GM23338 (cell line): ENCODE results near the gene LRRC3B. TPM values are rescaled to one million over a fixed set of nuclear protein-coding genes. Genes with fewer than 3 reads are reported as not detected.

Experiments used
- ATAC-seq: fragments of 200-7000 bp; cut with Tn5 transposase; 3 replicates; pipeline ENCODE4 v1.9.1; 2020
- DNase-seq: peaks from one replicate; pipeline ENCODE4 v3.0.0-alpha.2; 2015; ENCODE audit warnings: low spot score
- H2AFZ ChIP-seq: fragments of 200-600 bp; sonication (generic); 2 replicates; pipeline ENCODE4 v1.8.0; 2016; ENCODE audit warnings: antibody characterized with exemption, mild to moderate bottlenecking, moderate library complexity
- H3F3A ChIP-seq: fragments of 200-600 bp; sonication (generic); replicated peaks from 2 replicates; pipeline ENCODE4 v1.8.0; 2017; ENCODE audit warnings: antibody characterized with exemption, mixed run types, low read depth
- H3K27ac ChIP-seq: fragments of 200-600 bp; sonication (generic); 2 replicates; pipeline ENCODE4 v1.6.1; 2016; ENCODE audit warnings: low read depth
- H3K27me3 ChIP-seq: fragments of 200-600 bp; sonication (generic); 2 replicates; pipeline ENCODE4 v1.8.0; 2016; ENCODE audit warnings: mild to moderate bottlenecking, mixed run types, moderate library complexity; ENCODE audit not compliant: insufficient read depth
- H3K36me3 ChIP-seq: fragments of 200-600 bp; sonication (generic); 2 replicates; pipeline ENCODE4 v1.8.0; 2016; ENCODE audit warnings: mild to moderate bottlenecking; ENCODE audit not compliant: insufficient read depth
- H3K4me1 ChIP-seq: fragments of 200-600 bp; sonication (generic); 2 replicates; pipeline ENCODE4 v1.8.0; 2016; ENCODE audit warnings: mild to moderate bottlenecking, moderate library complexity; ENCODE audit not compliant: insufficient read depth
- H3K4me2 ChIP-seq: fragments of 200-600 bp; sonication (generic); 2 replicates; pipeline ENCODE4 v1.7.1; 2017; ENCODE audit warnings: mixed run types
- H3K4me3 ChIP-seq: fragments of 200-600 bp; sonication (generic); 2 replicates; pipeline ENCODE4 v1.6.1; 2016; ENCODE audit warnings: mixed run types
- H3K79me2 ChIP-seq: fragments of 200-600 bp; sonication (generic); replicated peaks from 2 replicates; pipeline ENCODE4 v1.8.0; 2017; ENCODE audit warnings: mild to moderate bottlenecking; ENCODE audit not compliant: insufficient read depth
- H3K9me2 ChIP-seq: fragments of 200-600 bp; sonication (generic); 2 replicates; pipeline ENCODE4 v1.8.0; 2017; ENCODE audit not compliant: insufficient read depth
- H4K20me1 ChIP-seq: fragments of 200-600 bp; sonication (generic); replicated peaks from 2 replicates; pipeline ENCODE4 v1.8.0; 2017; ENCODE audit warnings: mild to moderate bottlenecking; ENCODE audit not compliant: insufficient read depth
- H3K27ac Mint-ChIP-seq: 2 replicates; pipeline ENCODE4 v1.8.0; 2020; ENCODE audit warnings: inconsistent platforms, mild to moderate bottlenecking, moderate library complexity, mixed read lengths
- H3K27me3 Mint-ChIP-seq: 3 replicates; pipeline ENCODE4 v1.8.0; 2022; ENCODE audit warnings: low read depth, mild to moderate bottlenecking, moderate library complexity, mixed read lengths, inconsistent platforms; ENCODE audit not compliant: insufficient read depth, poor library complexity
- H3K36me3 Mint-ChIP-seq: 3 replicates; pipeline ENCODE4 v1.8.0; 2021; ENCODE audit warnings: low read depth, mild to moderate bottlenecking, inconsistent platforms, moderate library complexity, mixed read lengths
- H3K4me1 Mint-ChIP-seq: 3 replicates; pipeline ENCODE4 v1.8.0; 2020; ENCODE audit warnings: mild to moderate bottlenecking, inconsistent platforms, mixed read lengths
- H3K4me3 Mint-ChIP-seq: 3 replicates; pipeline ENCODE4 v1.8.0; 2021; ENCODE audit warnings: moderate library complexity, mild to moderate bottlenecking, inconsistent platforms, mixed read lengths
- H3K9me3 Mint-ChIP-seq: 3 replicates; pipeline ENCODE4 v1.8.0; 2020; ENCODE audit warnings: moderate library complexity, mild to moderate bottlenecking, inconsistent platforms, mixed read lengths
- CREB1 ChIP-seq: fragments of 250-450 bp; sonication (Bioruptor Pico); IDR thresholded peaks from 2 replicates; pipeline ENCODE4 v1.5.0; 2020; ENCODE audit warnings: low read depth, mild to moderate bottlenecking, moderate library complexity
- EZH2 ChIP-seq: fragments of 200-600 bp; sonication (generic); IDR thresholded peaks from one replicate; pipeline ENCODE4 v1.8.0; 2017; ENCODE audit warnings: antibody characterized with exemption, mild to moderate bottlenecking, low read depth; ENCODE audit not compliant: unreplicated experiment
- EZH2phosphoT487 ChIP-seq: fragments of 200-600 bp; sonication (generic); IDR thresholded peaks from one replicate; pipeline ENCODE4 v1.8.1; 2018; ENCODE audit warnings: antibody characterized with exemption; ENCODE audit not compliant: unreplicated experiment
- JUNB ChIP-seq: IDR thresholded peaks from one replicate; pipeline ENCODE4 v1.6.1; 2016; ENCODE audit warnings: antibody characterized with exemption; ENCODE audit not compliant: unreplicated experiment
- NANOG ChIP-seq: IDR thresholded peaks from 2 replicates; pipeline ENCODE4 v1.6.1; 2016; ENCODE audit warnings: antibody characterized with exemption, borderline replicate concordance
- POLR2AphosphoS5 ChIP-seq: IDR thresholded peaks from 2 replicates; pipeline ENCODE4 v1.6.1; 2016; ENCODE audit warnings: antibody characterized with exemption, low read depth
- STAT1 ChIP-seq: IDR thresholded peaks from one replicate; pipeline ENCODE4 v1.6.1; 2016; ENCODE audit warnings: antibody characterized with exemption; ENCODE audit not compliant: unreplicated experiment
- ZNF331 ChIP-seq: fragments of 250-450 bp; sonication (Bioruptor Pico); IDR thresholded peaks from 2 replicates; pipeline ENCODE4 v1.5.0; 2020; ENCODE audit warnings: low read depth, mild to moderate bottlenecking, moderate library complexity
- polyA plus RNA-seq: library from polyadenylated mRNA; unstranded; fragments of >200 nt; fragmentation: Nextera tagmentation; extraction: Ambion mirVana; gene quantifications from 2 replicates; pipeline ENCODE4 v1.2.1, GENCODE V29; 2016
- total RNA-seq: library from RNA; depleted of rRNA; stranded (reverse); fragments of >200 nt; shearing (Covaris generic); gene quantifications from 2 replicates; pipeline ENCODE4 v1.2.3, GENCODE V29; 2014
- TF ChIP-seq, protein P1 (sequence below), 2 experiments: fragments of 200-600 bp in 1 of 2; sonication (generic) in 1 of 2; conservative IDR thresholded peaks; 2 replicates each; pipeline versions ENCODE4 v1.5.1 to v1.6.1; 2016 to 2017; ENCODE audit warnings: antibody characterized with exemption in 2 of 2, low read depth in 2 of 2, mild to moderate bottlenecking in 2 of 2, moderate library complexity in 1 of 2
- TF ChIP-seq, protein P2 (sequence below): IDR thresholded peaks from one replicate; pipeline ENCODE4 v1.6.1; 2018; ENCODE audit warnings: antibody characterized with exemption; ENCODE audit not compliant: unreplicated experiment
- TF ChIP-seq, protein P3 (sequence below): IDR thresholded peaks from 2 replicates; pipeline ENCODE4 v1.6.1; 2016; ENCODE audit warnings: antibody characterized with exemption
- TF ChIP-seq, protein P4 (sequence below): fragments of 250-450 bp; sonication (Bioruptor Pico); IDR thresholded peaks from 2 replicates; pipeline ENCODE4 v1.5.0; 2020; ENCODE audit warnings: mild to moderate bottlenecking, moderate library complexity

Gene LRRC3B
- total and polyA plus RNA-seq, 2 experiments from 2014 or later: 7.1 to 13.2 TPM

DNA sequence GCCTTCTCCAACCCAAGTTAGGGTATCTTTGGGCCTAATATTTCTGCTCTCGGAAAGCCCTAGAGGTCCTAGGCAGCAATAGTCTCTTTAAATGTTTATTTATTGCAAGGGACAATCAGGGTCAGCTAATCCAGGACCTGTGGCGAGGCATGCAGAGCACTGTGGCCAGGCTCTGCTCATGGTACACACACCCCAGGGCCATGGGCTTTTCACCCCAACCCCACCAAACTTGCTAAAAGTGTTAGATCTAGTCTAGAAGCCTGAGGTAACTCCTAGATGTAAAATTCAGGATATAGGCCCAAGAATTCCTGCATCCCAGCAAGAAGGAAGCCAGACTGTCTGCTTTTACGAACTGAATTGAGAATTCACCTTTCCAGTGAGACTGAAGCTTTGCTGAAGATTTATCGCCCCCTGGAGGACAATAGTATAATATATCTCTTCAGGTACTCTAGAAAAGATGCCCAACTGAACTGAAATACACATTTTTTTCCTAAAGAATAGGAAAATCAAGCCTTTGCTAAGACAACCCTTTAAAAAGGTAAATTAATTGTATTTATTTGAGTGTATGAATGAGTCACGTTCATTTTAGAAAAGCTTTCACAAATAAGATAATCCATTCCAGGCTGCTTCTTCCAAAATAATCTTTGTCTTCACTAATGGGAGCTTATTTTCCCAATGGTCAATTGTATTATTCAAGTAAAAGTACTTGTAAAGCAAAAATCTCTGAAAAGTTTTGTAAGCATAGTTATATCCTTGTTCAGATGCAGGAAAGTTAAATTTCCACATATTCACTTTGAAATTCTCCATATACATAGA, 89.8 kb downstream of the LRRC3B start (continued):
- TF ChIP-seq JUNB: no peak

DNA sequence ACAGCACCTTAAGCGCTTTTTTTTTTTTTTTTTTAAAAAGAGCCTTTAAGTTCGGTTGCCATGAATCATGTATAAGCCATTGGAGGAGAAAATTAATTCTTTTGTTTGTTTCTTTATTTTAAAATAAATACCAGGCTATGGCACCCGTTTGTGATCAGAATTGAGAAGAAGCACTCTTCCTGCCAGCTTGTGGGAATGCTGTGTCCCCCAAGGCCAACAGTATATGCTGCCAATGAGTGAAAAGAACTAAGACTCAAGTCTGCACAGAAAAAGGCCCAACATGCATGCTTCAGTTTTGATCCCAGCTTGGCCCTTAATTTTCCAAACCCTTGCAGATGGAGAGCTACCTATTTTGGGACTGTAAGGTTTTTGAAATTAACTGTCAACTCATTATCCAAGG, 90.5 kb downstream of the LRRC3B start:
- H3K9me3 Mint-ChIP-seq: peaks cover 3% of the 10 kb centered on the region
- no peak for DNase-seq
- Histone ChIP-seq H3K36me3 (no peaks in the 10 kb centered on the region), H3K79me2 (no peaks in the 10 kb centered on the region), H4K20me1 (no peaks in the 10 kb centered on the region), H3K27me3 (no peaks in the 10 kb centered on the region), H3K4me1 (peaks cover 7% of the 10 kb centered on the region; the same call in 1 of the 2 replicates), H3F3A (no peaks in the 10 kb centered on the region), H3K9me2 (peaks cover 2% of the 10 kb centered on the region), H3K4me3 (no peak overlapping the region), H2AFZ (no peak overlapping the region), H3K27ac (no peak overlapping the region), H3K4me2 (no peak overlapping the region)
- peaks cover 11% of the 10 kb centered on the region for H3K4me1 Mint-ChIP-seq
- no peak overlapping the region for H3K27ac Mint-ChIP-seq
- no peak for ATAC-seq
- H3K4me3 Mint-ChIP-seq: no peak overlapping the region
- peaks cover 2% of the 10 kb centered on the region for H3K27me3 Mint-ChIP-seq
- peaks cover 16% of the 10 kb centered on the region for H3K36me3 Mint-ChIP-seq
- no peak for TF ChIP-seq POLR2AphosphoS5
- TF ChIP-seq EZH2phosphoT487: no peak
- TF ChIP-seq, protein P1, sequence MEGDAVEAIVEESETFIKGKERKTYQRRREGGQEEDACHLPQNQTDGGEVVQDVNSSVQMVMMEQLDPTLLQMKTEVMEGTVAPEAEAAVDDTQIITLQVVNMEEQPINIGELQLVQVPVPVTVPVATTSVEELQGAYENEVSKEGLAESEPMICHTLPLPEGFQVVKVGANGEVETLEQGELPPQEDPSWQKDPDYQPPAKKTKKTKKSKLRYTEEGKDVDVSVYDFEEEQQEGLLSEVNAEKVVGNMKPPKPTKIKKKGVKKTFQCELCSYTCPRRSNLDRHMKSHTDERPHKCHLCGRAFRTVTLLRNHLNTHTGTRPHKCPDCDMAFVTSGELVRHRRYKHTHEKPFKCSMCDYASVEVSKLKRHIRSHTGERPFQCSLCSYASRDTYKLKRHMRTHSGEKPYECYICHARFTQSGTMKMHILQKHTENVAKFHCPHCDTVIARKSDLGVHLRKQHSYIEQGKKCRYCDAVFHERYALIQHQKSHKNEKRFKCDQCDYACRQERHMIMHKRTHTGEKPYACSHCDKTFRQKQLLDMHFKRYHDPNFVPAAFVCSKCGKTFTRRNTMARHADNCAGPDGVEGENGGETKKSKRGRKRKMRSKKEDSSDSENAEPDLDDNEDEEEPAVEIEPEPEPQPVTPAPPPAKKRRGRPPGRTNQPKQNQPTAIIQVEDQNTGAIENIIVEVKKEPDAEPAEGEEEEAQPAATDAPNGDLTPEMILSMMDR (conservative IDR thresholded peaks at IDR 0.05; ENCODE audit: low read depth in 2 of 2): no peak
- TF ChIP-seq JUNB: no peak
- TF ChIP-seq NANOG: no peak
- no peak for TF ChIP-seq STAT1
- TF ChIP-seq, protein P2, sequence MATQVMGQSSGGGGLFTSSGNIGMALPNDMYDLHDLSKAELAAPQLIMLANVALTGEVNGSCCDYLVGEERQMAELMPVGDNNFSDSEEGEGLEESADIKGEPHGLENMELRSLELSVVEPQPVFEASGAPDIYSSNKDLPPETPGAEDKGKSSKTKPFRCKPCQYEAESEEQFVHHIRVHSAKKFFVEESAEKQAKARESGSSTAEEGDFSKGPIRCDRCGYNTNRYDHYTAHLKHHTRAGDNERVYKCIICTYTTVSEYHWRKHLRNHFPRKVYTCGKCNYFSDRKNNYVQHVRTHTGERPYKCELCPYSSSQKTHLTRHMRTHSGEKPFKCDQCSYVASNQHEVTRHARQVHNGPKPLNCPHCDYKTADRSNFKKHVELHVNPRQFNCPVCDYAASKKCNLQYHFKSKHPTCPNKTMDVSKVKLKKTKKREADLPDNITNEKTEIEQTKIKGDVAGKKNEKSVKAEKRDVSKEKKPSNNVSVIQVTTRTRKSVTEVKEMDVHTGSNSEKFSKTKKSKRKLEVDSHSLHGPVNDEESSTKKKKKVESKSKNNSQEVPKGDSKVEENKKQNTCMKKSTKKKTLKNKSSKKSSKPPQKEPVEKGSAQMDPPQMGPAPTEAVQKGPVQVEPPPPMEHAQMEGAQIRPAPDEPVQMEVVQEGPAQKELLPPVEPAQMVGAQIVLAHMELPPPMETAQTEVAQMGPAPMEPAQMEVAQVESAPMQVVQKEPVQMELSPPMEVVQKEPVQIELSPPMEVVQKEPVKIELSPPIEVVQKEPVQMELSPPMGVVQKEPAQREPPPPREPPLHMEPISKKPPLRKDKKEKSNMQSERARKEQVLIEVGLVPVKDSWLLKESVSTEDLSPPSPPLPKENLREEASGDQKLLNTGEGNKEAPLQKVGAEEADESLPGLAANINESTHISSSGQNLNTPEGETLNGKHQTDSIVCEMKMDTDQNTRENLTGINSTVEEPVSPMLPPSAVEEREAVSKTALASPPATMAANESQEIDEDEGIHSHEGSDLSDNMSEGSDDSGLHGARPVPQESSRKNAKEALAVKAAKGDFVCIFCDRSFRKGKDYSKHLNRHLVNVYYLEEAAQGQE: no peak
- no peak for TF ChIP-seq ZNF331
- no peak for TF ChIP-seq EZH2
- TF ChIP-seq, protein P3, sequence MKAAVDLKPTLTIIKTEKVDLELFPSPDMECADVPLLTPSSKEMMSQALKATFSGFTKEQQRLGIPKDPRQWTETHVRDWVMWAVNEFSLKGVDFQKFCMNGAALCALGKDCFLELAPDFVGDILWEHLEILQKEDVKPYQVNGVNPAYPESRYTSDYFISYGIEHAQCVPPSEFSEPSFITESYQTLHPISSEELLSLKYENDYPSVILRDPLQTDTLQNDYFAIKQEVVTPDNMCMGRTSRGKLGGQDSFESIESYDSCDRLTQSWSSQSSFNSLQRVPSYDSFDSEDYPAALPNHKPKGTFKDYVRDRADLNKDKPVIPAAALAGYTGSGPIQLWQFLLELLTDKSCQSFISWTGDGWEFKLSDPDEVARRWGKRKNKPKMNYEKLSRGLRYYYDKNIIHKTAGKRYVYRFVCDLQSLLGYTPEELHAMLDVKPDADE: no peak
- no peak for TF ChIP-seq CREB1 (CRISPR knock-in tag)
- TF ChIP-seq, protein P4, sequence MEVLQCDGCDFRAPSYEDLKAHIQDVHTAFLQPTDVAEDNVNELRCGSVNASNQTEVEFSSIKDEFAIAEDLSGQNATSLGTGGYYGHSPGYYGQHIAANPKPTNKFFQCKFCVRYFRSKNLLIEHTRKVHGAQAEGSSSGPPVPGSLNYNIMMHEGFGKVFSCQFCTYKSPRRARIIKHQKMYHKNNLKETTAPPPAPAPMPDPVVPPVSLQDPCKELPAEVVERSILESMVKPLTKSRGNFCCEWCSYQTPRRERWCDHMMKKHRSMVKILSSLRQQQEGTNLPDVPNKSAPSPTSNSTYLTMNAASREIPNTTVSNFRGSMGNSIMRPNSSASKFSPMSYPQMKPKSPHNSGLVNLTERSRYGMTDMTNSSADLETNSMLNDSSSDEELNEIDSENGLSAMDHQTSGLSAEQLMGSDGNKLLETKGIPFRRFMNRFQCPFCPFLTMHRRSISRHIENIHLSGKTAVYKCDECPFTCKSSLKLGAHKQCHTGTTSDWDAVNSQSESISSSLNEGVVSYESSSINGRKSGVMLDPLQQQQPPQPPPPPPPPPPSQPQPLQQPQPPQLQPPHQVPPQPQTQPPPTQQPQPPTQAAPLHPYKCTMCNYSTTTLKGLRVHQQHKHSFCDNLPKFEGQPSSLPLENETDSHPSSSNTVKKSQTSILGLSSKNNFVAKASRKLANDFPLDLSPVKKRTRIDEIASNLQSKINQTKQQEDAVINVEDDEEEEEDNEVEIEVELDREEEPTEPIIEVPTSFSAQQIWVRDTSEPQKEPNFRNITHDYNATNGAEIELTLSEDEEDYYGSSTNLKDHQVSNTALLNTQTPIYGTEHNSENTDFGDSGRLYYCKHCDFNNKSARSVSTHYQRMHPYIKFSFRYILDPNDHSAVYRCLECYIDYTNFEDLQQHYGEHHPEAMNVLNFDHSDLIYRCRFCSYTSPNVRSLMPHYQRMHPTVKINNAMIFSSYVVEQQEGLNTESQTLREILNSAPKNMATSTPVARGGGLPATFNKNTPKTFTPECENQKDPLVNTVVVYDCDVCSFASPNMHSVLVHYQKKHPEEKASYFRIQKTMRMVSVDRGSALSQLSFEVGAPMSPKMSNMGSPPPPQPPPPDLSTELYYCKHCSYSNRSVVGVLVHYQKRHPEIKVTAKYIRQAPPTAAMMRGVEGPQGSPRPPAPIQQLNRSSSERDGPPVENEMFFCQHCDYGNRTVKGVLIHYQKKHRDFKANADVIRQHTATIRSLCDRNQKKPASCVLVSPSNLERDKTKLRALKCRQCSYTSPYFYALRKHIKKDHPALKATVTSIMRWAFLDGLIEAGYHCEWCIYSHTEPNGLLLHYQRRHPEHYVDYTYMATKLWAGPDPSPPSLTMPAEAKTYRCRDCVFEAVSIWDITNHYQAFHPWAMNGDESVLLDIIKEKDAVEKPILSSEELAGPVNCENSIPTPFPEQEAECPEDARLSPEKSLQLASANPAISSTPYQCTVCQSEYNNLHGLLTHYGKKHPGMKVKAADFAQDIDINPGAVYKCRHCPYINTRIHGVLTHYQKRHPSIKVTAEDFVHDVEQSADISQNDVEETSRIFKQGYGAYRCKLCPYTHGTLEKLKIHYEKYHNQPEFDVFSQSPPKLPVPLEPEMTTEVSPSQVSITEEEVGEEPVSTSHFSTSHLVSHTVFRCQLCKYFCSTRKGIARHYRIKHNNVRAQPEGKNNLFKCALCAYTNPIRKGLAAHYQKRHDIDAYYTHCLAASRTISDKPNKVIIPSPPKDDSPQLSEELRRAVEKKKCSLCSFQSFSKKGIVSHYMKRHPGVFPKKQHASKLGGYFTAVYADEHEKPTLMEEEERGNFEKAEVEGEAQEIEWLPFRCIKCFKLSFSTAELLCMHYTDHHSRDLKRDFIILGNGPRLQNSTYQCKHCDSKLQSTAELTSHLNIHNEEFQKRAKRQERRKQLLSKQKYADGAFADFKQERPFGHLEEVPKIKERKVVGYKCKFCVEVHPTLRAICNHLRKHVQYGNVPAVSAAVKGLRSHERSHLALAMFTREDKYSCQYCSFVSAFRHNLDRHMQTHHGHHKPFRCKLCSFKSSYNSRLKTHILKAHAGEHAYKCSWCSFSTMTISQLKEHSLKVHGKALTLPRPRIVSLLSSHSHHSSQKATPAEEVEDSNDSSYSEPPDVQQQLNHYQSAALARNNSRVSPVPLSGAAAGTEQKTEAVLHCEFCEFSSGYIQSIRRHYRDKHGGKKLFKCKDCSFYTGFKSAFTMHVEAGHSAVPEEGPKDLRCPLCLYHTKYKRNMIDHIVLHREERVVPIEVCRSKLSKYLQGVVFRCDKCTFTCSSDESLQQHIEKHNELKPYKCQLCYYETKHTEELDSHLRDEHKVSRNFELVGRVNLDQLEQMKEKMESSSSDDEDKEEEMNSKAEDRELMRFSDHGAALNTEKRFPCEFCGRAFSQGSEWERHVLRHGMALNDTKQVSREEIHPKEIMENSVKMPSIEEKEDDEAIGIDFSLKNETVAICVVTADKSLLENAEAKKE (CRISPR knock-in tag): no peak
